Loucy (cell line): ENCODE measurements around the gene FSIP1.

Experiments
- EZH2phosphoT487 ChIP-seq: fragments of 200-600 bp; IDR thresholded peaks from 2 replicates; pipeline ENCODE4 v1.6.1; 2018; ENCODE audit warnings: antibody characterized with exemption, mild to moderate bottlenecking, moderate library complexity, borderline replicate concordance
- TF ChIP-seq, protein P1 (sequence below): fragments of 200-600 bp; sonication (generic); conservative IDR thresholded peaks from 2 replicates; pipeline ENCODE4 v1.5.1; 2014; ENCODE audit warnings: mild to moderate bottlenecking, antibody characterized with exemption, low read length

DNA sequence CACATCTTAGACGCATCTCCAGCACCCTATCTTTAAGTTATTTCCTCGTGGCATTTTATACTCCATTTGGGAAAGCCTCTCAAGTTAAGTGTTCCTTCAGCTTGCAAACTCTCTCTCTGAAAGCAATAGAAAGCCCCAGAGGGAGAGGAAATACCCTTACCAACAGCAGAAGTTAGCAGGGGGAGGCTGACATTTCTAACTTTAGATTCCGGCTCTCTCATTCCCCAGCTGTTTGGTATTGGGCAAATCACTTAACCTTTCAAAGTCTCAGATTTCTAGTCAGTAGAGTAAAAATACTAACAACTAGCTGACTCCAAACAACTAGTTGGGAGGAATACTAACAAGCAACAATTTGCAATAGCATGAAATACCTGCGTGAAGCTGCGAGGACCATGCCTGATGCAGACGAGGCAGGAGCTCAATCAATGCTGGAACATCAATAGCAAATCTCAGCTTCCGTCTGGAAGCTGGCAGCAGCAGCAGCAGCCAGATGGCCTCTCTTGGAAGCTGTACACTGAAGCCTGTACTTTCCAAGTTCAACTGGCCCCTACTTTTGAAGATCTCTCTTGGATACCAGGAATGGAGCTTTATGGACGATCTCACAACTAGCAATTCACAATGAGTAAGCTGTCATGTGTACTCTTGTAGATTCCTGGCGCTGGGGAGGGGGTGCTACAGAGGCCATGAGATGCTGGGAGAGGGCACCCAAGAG is 153.9 kb downstream of the FSIP1 start:
- TF ChIP-seq, protein P1, sequence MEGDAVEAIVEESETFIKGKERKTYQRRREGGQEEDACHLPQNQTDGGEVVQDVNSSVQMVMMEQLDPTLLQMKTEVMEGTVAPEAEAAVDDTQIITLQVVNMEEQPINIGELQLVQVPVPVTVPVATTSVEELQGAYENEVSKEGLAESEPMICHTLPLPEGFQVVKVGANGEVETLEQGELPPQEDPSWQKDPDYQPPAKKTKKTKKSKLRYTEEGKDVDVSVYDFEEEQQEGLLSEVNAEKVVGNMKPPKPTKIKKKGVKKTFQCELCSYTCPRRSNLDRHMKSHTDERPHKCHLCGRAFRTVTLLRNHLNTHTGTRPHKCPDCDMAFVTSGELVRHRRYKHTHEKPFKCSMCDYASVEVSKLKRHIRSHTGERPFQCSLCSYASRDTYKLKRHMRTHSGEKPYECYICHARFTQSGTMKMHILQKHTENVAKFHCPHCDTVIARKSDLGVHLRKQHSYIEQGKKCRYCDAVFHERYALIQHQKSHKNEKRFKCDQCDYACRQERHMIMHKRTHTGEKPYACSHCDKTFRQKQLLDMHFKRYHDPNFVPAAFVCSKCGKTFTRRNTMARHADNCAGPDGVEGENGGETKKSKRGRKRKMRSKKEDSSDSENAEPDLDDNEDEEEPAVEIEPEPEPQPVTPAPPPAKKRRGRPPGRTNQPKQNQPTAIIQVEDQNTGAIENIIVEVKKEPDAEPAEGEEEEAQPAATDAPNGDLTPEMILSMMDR: no peak
- no peak for TF ChIP-seq EZH2phosphoT487
